Common myeloid progenitor, CD34-positive (primary cell): Measurements from ENCODE around the gene PGLYRP2.

Experiments
- CTCF ChIA-PET: fragments of 350-600 bp; sonication (Branson Sonifier 250); formaldehyde crosslinking; loops from one replicate; lab custom pipeline; 2021; ENCODE audit warnings: antibody characterized with exemption; lab: Charles Lee
- POLR2A ChIA-PET: fragments of 350-600 bp; sonication (Branson Sonifier 250); formaldehyde crosslinking; loops from one replicate; lab custom pipeline; 2021; ENCODE audit warnings: antibody characterized with exemption; lab: Charles Lee
- DNase-seq, 3 donors: peaks; one replicate each; pipeline versions ENCODE4 v3.0.0 to v3.0.0-alpha.2; 2013
- H3K27ac ChIP-seq, 2 experiments: 1 replicate in 1 of 2; 2 replicates in 1 of 2; pipeline ENCODE4 v1.7.0; 2013; ENCODE audit warnings: inconsistent platforms in 2 of 2, low read length in 2 of 2, mild to moderate bottlenecking in 2 of 2, low read depth in 1 of 2, moderate library complexity in 1 of 2; ENCODE audit not compliant: severe bottlenecking in 2 of 2, insufficient read depth in 1 of 2, poor library complexity in 1 of 2
- H3K27me3 ChIP-seq, 5 experiments: replicated peaks in 2 of 5; 1 replicate in 3 of 5; 2 replicates in 2 of 5; pipeline versions ENCODE4 v1.6.1 to v1.7.0; 2013; ENCODE audit warnings: low read length in 4 of 5, mild to moderate bottlenecking in 2 of 5, moderate library complexity in 2 of 5, inconsistent platforms in 1 of 5; ENCODE audit not compliant: insufficient read depth in 5 of 5, control insufficient read depth in 4 of 5
- H3K36me3 ChIP-seq, 4 experiments: 1 replicate in 2 of 4; 2 replicates in 2 of 4; pipeline versions ENCODE4 v1.6.1 to v1.7.0; 2013; ENCODE audit warnings: low read length in 3 of 4, control low read depth in 1 of 4, mild to moderate bottlenecking in 1 of 4; ENCODE audit not compliant: control insufficient read depth in 4 of 4, insufficient read depth in 4 of 4
- H3K4me1 ChIP-seq, 4 experiments: 1 replicate in 3 of 4; 2 replicates in 1 of 4; pipeline versions ENCODE4 v1.6.1 to v1.7.1; 2013; ENCODE audit warnings: low read length in 3 of 4, mild to moderate bottlenecking in 3 of 4, control low read depth in 1 of 4, inconsistent platforms in 1 of 4, moderate library complexity in 1 of 4; ENCODE audit not compliant: control insufficient read depth in 4 of 4, insufficient read depth in 4 of 4; ENCODE audit errors: control extremely low read depth in 1 of 4
- H3K4me3 ChIP-seq, 7 experiments: 1 replicate in 4 of 7; 2 replicates in 3 of 7; pipeline versions ENCODE4 v1.5.1 to v1.7.0; 2013; ENCODE audit warnings: mild to moderate bottlenecking in 7 of 7, low read length in 6 of 7, moderate library complexity in 6 of 7, inconsistent platforms in 2 of 7, low read depth in 2 of 7, control low read depth in 1 of 7; ENCODE audit not compliant: insufficient read depth in 4 of 7, control insufficient read depth in 1 of 7; ENCODE audit errors: extremely low read depth in 1 of 7
- H3K9me3 ChIP-seq, 5 experiments: 1 replicate in 4 of 5; 2 replicates in 1 of 5; pipeline versions ENCODE4 v1.6.1 to v1.7.1; 2013; ENCODE audit warnings: low read length in 4 of 5, mild to moderate bottlenecking in 2 of 5, inconsistent platforms in 1 of 5, low read depth in 1 of 5, moderate library complexity in 1 of 5; ENCODE audit not compliant: control insufficient read depth in 4 of 5, insufficient read depth in 2 of 5; ENCODE audit errors: control extremely low read depth in 1 of 5
- whole genome bisulfite sequencing: methylation state at CpG from one replicate; pipeline ENCODE4 v1.1.5; 2013; ENCODE audit not compliant: insufficient coverage; 5-methylcytosine and 5-hydroxymethylcytosine counted together

The PGLYRP2 gene

GRCh38 chr19:15442142-15442920, 37.0 kb downstream of the PGLYRP2 start:
- WGBS = 95% methylated on average over 10 of the region's 13 CpGs
- CTCF ChIA-PET = interaction anchor here (1.0 to 2.0 kb wide), 2 partner anchors 23 to 25 kb away, joined by 3 to 7 read pairs; no protein-coding TSS in a partner anchor
- Histone ChIP-seq H3K4me1 (peaks cover 0 to 9% (median 8%) of the 10 kb centered on the region in 4 experiments), H3K27me3 (no peaks in the 10 kb centered on the region), H3K36me3 (peaks cover 0 to 3% (median 0%) of the 10 kb centered on the region in 4 experiments), H3K27ac (no peak overlapping the region), H3K4me3 (no peak overlapping the region), H3K9me3 (no peaks in the 10 kb centered on the region)
- POLR2A ChIA-PET = no interaction called here
- DNase-seq = no peak

- Histone ChIP-seq H3K4me3 (no peak overlapping the region), H3K4me1 (peaks cover 0 to 9% (median 8%) of the 10 kb centered on the region in 4 experiments), H3K9me3 (no peaks in the 10 kb centered on the region), H3K27ac (no peak overlapping the region), H3K36me3 (no peaks in the 10 kb centered on the region), H3K27me3 (no peaks in the 10 kb centered on the region)
- POLR2A ChIA-PET = no interaction called here
- WGBS = 100% methylated on average over 2 of the region's 3 CpGs
- CTCF ChIA-PET = interaction anchor here (2.0 kb wide), 1 partner anchor 22 kb away, joined by 7 read pairs; no protein-coding TSS in a partner anchor
- DNase-seq = no peak
These were observed 38.0 kb downstream of the PGLYRP2 start for GRCh38 chr19:15441317-15441716.

DNA sequence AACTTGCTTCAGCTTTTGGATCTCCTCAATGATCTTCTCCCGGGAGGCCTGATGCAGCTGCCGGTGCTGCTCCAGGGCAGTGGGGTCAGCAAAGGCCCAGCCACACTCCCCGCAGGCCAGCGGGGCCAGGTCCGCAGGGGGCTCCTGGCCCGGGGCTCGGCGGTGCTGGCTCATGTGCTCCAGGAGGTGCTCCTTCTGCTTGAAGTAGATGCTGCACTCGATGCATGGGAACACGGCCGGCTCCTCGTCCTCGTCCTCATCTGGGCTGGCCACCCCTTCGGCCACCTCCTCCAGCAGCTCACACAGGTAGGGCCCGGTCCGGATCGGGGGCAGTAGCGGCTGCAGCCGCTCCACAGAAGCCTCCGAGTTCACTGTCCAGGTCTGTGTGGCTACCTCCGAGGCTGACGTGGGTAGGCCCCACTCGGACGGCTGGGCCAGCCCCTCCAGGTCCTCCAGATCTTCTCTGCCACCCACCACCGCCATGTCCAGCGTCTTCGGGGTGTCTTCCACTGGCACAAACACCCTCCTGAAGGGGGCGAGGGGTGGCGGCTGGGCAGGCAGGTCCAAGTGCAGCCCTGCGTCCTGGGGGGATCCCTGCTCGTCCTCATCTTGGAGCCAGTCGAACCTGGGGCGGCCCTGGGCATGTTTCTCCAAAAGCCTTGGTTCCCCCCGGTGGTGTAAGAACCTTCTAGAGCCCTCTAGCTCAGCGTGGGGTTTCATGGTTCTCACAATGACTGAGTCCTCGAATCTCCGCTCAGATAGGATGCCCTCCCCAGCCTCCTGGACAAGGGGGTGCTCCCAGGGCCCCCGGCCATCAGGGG, 39.3 kb downstream of the PGLYRP2 start:
- Histone ChIP-seq H3K9me3 (no peaks in the 10 kb centered on the region), H3K4me3 (no peak overlapping the region), H3K4me1 (peaks cover 0 to 9% (median 8%) of the 10 kb centered on the region in 4 experiments), H3K27ac (no peak overlapping the region), H3K36me3 (no peaks in the 10 kb centered on the region), H3K27me3 (no peaks in the 10 kb centered on the region)
- WGBS = 97% methylated on average over 38 of the region's 38 CpGs
- no peak for DNase-seq
- ChIA-PET POLR2A (interaction anchor here (1.2 kb wide), 1 partner anchor 24 kb away, joined by 3 read pairs; no protein-coding TSS in a partner anchor), CTCF (interaction anchor here (2.1 kb wide), 1 partner anchor 19 kb away, joined by 8 read pairs; no protein-coding TSS in a partner anchor)

DNA sequence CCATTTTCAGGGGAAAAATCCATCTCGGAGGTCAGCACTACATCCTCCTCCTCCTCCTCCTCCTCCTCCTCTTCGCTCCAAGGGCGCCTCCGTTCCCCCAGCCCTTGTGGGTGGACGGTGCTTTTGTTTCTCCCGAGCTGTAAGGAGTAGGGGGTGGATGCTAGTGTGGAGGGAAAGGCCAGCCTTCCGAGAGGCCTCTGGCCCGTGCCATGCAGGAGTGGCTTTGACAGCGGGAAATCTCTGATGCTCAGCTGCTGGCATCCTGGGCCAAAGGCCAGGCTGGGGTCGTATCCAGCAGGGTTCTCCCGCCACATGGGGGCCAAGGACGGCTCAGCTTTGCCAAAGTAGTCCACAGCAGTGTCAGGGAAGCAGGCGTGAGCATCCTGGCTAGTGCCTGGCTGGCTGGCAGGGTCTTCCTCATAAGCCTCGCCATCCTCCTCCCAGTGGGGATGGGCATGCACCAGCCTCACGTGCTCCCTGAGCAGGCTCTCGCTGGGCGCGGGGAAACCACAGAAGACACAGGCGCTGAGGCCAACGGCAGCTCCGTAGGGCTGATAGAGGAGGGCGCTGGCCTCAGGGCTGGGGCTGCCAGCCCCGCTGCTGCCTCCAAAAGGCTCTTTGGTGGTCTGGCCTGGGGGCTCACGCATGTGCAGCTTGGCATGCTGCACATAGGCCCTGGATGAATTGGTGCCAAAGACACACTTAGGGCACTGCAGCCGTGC, 40.1 kb downstream of the PGLYRP2 start:
- Histone ChIP-seq H3K27me3 (no peaks in the 10 kb centered on the region), H3K36me3 (no peaks in the 10 kb centered on the region), H3K4me3 (no peak overlapping the region), H3K27ac (no peak overlapping the region), H3K9me3 (no peaks in the 10 kb centered on the region), H3K4me1 (peaks cover 0 to 9% (median 8%) of the 10 kb centered on the region in 4 experiments)
- ChIA-PET CTCF (interaction anchor here (2.1 kb wide), 1 partner anchor 19 kb away, joined by 8 read pairs; no protein-coding TSS in a partner anchor), POLR2A (interaction anchor here (1.2 kb wide), 1 partner anchor 24 kb away, joined by 3 read pairs; no protein-coding TSS in a partner anchor)
- peak in 2 of 3 donors; percentile 45 to 47 for DNase-seq
- WGBS = 52% methylated on average over 20 of the region's 25 CpGs

DNA sequence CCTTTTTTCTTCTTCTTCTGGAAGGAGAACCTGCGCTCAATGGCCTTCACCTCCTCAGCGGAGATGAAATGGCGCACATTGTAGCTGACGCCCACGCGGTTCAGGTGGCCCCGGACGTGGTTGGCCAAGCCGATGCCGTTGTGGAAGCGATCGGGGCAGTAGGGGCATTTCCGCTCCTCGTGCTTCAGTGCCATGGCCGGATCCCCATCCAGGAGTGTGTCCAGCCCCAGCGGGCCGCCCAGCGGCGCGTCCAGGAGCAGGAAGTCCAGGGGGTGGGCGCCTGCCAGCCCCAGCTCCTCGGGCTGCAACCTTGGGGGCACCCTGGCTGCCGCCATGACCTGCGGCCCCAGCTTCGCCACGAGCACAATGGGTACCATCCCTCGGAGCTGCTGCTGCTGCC, 40.7 kb downstream of the PGLYRP2 start:
- POLR2A ChIA-PET = interaction anchor here (1.2 kb wide), 1 partner anchor 25 kb away, joined by 3 read pairs; no protein-coding TSS in a partner anchor

DNA sequence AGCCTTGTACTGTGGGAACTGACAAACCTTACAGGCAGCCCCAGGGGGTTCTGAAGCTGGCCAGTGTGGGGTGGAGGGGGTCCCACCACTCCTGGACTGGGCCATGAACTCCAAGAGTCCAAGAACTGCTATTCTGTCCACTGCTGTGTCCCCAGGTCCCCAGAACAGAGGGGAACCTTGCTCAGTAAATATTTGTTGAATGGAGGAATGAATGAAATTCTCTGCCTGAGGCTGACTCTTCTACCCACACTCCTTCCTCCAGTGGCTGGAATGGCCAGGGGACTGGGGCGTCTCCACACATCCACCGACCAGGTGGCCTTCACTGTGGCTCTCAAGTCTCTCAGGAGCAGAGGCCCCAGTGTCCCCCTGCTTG, 41.2 kb downstream of the PGLYRP2 start:
- Histone ChIP-seq H3K4me1 (peaks cover 0 to 16% (median 15%) of the 10 kb centered on the region in 4 experiments), H3K4me3 (no peak overlapping the region), H3K36me3 (no peaks in the 10 kb centered on the region), H3K27ac (no peak overlapping the region), H3K9me3 (no peaks in the 10 kb centered on the region), H3K27me3 (no peaks in the 10 kb centered on the region)
- POLR2A ChIA-PET = no interaction called here
- 100% methylated on average over 2 of the region's 2 CpGs for WGBS
- no peak for DNase-seq
- CTCF ChIA-PET = interaction anchor here (0.7 to 2.1 kb wide), 3 partner anchors 17 to 118 kb away, joined by 3 to 8 read pairs (median 4); no protein-coding TSS in a partner anchor

More for the DNA sequence above, 40.7 kb downstream of the PGLYRP2 start:
- Histone ChIP-seq H3K9me3 (no peaks in the 10 kb centered on the region), H3K4me3 (no peak overlapping the region), H3K36me3 (no peaks in the 10 kb centered on the region), H3K4me1 (peaks cover 0 to 12% (median 11%) of the 10 kb centered on the region in 4 experiments), H3K27ac (no peak overlapping the region), H3K27me3 (no peaks in the 10 kb centered on the region)
- CTCF ChIA-PET = interaction anchor here (0.7 to 2.1 kb wide), 3 partner anchors 18 to 117 kb away, joined by 3 to 8 read pairs (median 4); no protein-coding TSS in a partner anchor
- WGBS = 98% methylated on average over 27 of the region's 27 CpGs
- DNase-seq = no peak
